GM19438 (cell line): ENCODE data around the gene KIF12.

Experiments used
- ATAC-seq: cut with Tn5 transposase; IDR thresholded peaks from one replicate; pipeline ENCODE4 v1.9.1; 2021; ENCODE audit warnings: low read depth; ENCODE audit not compliant: unreplicated experiment

Gene KIF12

DNA sequence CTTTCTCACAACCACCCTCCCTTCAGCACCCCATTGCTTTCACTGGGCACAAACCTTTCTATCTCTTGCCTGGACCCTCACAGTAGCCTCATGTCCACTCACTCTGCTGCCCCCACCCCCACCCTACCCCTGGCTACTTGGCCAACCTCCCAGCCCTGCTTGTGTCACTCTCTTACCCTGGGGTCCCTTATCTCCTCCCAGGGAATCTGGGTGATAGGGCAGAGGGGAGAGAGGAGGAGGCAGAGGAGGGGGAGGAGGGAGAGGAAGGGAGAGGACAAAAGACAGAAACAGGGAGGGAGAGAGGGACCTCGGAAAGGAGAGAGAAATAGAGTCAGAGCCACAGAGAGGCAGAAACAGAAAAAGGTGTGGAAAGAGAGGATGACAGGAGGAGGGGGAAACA lies 25.0 kb upstream of the KIF12 start:
- ATAC-seq: no peak

GRCh38 chr9:114123031-114123977 lies 24.2 kb upstream of the KIF12 start:
- ATAC-seq: no peak

- ATAC-seq: no peak
These were observed 23.3 kb upstream of the KIF12 start for GRCh38 chr9:114122136-114123027.

- ATAC-seq: no peak
These were observed 22.4 kb upstream of the KIF12 start for GRCh38 chr9:114121227-114122135.

GRCh38 chr9:114120192-114121014 lies 21.3 kb upstream of the KIF12 start:
- ATAC-seq: no peak

GRCh38 chr9:114119242-114120191 lies 20.4 kb upstream of the KIF12 start:
- ATAC-seq: no peak

GRCh38 chr9:114117996-114118830 lies 19.1 kb upstream of the KIF12 start:
- ATAC-seq: no peak

- no peak for ATAC-seq
These were observed 18.5 kb upstream of the KIF12 start for GRCh38 chr9:114117614-114117995.

GRCh38 chr9:114116126-114116747 lies 17.1 kb upstream of the KIF12 start:
- no peak for ATAC-seq

DNA sequence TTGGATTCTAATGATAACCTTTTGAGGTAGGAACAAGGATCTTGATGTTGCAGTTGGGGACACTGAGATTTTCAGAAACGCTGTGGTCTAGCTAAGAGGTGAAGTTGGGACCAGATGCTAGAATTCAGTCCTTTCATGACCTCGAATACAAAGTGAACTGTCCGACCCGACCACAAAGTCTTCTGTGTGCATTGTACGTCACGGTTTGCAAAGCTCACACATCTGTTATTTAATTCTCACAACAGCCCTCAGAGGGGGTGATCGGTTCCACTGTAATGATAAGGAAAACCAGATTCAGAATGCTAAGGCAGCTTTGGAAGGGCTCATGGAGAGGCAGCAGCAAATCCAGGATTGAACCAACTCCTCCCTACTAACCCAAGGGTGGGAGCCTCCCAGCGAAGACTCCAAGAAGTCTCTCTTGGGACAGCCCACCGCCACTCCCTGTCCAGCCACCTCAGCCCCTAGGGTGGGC lies 16.6 kb upstream of the KIF12 start:
- no peak for ATAC-seq

DNA sequence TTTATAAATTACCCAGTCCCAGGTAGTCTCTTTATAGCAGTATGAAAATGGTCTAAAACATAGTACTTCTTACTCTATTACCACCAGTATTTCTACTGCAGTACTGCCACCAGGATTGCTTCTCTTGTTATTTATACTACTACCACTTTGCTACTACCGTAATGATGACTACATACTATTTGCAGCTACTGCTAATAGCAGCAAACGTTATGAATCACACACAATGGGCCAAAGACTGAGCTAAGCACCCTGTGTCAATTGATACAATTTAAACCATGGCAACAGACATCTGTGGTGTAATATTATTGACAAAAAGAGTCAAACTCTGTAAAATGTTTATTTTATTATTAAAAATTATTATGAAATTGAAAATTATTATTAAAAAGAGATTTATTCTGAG lies 15.3 kb upstream of the KIF12 start:
- no peak for ATAC-seq

GRCh38 chr9:114112778-114113584 lies 13.9 kb upstream of the KIF12 start:
- ATAC-seq: no peak

DNA sequence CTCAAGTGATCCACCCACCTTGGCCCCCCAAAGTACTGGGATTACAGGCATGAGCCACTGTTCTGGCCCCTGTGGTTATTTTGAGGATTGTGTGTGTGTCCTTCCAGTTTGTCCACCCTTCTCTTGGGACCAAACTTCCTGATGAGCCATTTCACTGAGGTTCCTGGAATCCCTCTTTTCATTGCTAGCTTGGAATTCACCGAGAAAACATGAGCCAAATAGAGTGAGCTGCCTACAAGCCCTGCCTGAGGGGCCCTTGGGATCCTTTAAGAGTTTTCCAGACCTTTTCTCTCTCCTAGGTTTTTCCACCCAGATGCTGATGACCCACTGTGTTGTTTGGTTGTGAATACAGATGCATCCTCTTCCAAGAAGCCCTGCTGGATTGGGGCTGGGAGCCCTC lies 13.2 kb upstream of the KIF12 start:
- no peak for ATAC-seq

- ATAC-seq: no peak
These were observed 11.1 kb upstream of the KIF12 start for GRCh38 chr9:114110180-114110579.

DNA sequence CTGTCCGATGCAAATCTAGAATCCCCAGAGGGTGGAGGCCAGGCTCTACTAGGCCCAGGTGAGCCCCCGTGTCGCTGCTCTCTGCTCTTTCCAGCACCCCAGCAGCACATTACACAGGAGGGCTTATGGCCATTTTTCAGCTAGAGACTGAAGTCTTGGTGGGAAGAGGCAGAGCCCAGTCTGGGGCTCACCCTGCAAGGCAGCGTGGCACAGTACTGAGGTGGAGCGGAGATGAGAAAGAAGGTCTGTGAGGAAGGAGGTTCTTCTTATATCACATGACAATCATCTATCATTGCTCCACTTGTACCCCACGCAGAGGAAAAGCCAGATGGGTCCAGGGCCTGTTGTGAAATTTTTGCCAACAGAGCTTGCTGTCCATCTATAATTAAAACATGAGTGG lies 10.0 kb upstream of the KIF12 start:
- ATAC-seq: no peak
